ENCODE measurements around the gene LTBP4.
"Not testable (repeated sequence)": the region's sequence is repeated elsewhere in the genome, so short reads cannot be mapped to it uniquely, and the experiment has no call there.

Gene LTBP4

GRCh38 chr19:40571831-40572495 lies 29.2 kb upstream of the LTBP4 start:
- DNase-seq: no peak

DNA sequence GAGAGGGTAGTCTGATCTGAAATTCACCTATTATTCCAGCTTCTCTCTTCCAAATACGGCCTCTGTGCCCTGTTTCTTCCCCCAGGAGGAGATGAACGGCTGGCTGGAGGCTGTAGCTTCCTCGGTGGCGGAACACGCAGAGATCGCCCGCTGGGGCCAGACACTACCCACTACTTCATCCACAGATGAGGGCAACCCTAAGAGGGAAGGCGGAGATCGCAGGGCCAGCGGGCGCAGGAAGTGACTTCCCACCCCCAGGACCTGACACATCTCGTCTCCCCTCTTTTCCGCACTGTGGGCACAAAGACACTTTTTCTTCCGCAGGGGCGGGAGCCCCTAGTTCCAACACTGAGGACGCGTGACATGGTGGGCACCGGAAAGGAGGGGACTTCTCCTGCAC lies 25.8 kb upstream of the LTBP4 start:
- DNase-seq: no peak

- DNase-seq: no peak
These were observed 25.0 kb upstream of the LTBP4 start for GRCh38 chr19:40576151-40576584.

DNA sequence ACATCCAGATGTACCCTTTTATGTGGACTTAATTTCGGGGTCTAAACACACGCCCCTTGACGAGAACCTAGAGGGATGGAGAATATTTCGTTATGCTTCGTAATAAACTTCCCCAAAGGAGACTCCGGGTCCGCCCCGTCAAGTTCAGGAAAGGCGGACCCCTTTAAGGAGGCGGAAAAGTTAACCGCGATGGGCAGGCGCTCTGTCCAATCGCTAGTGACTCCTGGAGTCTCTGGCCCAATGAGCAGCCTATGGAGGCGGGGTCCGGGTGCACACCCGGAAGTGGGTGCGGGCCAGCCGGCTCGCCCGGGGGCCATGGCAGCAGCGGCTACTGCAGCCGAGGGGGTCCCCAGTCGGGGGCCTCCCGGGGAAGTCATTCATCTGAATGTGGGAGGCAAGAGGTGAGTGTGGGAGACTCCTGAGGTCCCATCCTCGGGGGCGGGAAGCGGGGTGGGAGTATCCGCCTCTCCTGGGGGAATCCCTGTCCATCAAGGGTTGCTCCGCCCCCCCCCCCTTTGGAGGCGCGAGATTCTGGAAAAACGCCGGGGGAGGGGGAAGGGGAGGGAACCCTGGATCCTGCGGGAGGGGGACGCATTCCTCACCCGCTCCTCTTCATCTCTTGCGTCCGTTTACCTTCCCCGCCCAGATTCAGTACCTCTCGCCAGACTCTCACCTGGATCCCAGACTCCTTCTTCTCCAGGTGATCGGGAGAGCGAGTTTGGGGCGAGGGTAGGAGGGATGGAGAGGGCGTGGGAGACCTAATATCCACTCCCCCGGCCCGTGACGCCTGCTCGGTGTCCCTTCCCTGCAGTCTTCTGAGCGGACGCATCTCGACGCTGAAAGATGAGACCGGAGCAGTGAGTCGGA lies 24.4 kb upstream of the LTBP4 start, which contains the start of gene SHKBP1:
Gene SHKBP1, plus strand, starts transcription at position 289 of the 867 bp plus-strand sequence. Its CDS starts 27 bp downstream, at position 316.
- DNase-seq: peak; percentile 90

GRCh38 chr19:40578442-40578908 lies 22.7 kb upstream of the LTBP4 start:
- DNase-seq: no peak

DNA sequence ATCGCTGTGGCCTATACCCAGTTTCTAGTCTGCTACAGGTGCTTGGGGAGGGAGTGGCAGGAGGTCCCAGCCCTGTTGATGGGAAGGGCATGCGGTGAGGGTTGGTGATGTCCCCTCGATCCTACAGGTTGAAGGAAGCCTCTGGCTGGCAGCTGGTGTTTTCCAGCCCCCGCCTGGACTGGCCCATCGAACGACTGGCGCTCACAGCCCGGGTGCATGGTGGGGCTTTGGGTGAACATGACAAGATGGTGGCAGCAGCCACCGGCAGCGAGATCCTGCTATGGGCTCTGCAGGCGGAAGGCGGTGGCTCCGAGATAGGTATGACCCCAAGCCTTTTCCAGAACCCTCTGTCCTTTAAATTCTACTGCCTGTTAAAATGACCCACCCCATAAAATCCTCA lies 20.6 kb upstream of the LTBP4 start:
- DNase-seq: no peak

DNA sequence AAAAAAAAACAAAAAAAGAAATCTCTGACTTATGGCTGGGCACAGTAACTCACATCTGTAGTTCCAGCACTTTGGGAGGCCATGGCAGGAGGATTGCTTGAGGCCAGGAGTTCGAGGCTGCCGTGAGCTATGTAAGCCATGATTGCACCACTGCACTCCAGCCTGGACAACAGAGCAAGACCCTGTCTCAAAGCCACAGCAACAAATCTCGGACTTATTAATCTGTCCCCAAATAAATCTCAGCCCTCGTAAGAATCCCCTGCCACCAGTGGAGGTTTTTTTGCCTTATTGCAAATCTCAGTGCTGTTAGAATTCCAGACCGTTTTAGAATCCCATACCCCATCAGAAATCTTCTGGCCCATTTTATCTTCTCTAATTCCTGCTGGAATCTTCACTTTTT lies 19.6 kb upstream of the LTBP4 start:
- DNase-seq: no peak

- no peak for DNase-seq
These were observed 18.7 kb upstream of the LTBP4 start for GRCh38 chr19:40582467-40582866.

DNA sequence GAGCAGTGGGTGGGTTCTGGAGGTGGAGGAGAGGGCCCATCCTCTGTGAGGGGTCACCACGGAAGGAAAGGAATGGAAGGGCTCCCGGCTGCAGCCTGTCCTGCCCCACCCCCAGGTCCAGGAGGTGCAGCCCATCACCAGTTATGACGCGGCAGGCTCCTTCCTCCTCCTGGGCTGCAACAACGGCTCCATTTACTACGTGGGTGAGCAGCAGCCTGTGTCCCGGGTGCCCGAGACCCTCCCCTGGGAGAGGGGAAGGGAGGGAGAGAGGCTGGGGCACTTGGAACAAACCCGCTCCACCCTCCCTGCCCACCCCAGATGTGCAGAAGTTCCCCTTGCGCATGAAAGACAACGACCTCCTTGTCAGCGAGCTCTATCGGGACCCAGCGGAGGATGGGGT lies 17.9 kb upstream of the LTBP4 start:
- DNase-seq: no peak

DNA sequence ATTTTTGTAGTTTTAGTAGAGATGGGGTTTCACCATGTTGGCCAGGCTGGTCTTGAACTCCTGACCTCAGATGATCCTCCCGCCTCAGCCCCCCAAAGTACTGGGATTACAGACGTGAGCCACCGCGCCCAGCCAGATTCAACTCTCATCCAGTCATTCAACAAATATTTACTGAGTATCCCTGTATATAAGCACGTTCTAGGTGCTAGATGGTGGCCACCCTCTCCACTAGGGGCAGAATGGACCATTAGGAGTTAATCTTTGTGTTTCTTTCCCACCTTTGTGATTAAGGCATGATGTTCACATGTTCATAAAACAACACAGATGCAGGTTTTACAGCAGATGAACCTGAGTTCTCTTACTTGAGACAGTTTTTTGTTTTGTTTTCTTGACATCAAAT lies 17.2 kb upstream of the LTBP4 start:
- DNase-seq: no peak

- no peak for DNase-seq
These were observed 15.8 kb upstream of the LTBP4 start for GRCh38 chr19:40585241-40585981.

DNA sequence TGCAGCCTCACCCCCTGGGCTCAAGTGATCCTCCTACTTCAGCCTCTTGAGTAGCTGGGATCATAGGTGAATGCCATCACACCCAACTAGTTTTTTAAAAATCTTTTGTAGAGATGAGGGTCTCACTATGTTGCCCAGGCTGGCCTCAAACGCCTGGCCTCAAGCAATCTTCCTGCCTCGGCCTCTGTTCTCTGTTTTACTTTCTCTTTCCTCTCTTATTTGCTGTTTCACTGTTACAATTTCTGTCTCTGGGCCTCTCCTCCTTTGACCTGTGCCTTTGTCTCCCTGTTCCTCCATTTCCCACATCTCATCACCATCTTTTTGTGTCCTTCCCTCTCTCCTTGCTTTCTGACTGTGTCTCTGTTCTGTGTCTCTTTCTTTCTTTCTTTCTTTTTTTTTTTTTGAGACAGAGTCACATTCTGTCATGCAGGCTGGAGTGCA lies 15.2 kb upstream of the LTBP4 start:
- DNase-seq: no peak

- DNase-seq: no peak
These were observed 14.6 kb upstream of the LTBP4 start for GRCh38 chr19:40586611-40587010.

DNA sequence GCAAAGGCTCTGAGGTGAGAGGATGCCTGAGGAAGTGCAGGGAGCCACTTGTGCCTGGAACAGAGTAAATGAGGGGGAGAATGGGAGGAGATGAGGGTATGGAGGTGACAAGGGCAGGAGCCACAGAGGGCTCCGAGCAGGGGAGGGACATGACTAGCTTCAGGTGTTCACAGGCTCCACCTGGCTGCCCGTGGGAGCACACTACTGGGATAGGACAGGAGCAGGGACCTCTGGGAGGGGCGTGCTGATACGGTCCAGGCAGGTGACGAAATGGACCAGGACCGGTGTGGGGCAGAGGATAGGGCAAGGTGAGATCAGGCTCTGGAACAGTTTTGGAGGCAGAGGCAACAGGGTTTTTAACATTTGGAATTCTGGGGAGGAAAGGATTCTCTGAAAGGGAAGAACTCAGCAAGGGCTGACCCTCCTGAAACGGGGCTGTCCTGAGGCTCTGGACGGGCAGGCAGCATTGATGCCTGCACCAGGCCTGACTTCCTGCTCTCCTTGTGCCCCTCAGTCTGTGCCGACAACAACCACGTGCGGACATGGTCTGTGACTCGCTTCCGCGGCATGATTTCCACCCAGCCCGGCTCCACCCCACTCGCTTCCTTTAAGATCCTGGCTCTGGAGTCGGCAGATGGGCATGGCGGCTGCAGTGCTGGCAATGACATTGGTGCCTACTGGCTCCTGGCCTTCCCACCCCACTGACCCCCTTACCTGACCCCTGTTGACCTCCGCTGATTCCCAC lies 12.9 kb upstream of the LTBP4 start:
- DNase-seq: no peak

DNA sequence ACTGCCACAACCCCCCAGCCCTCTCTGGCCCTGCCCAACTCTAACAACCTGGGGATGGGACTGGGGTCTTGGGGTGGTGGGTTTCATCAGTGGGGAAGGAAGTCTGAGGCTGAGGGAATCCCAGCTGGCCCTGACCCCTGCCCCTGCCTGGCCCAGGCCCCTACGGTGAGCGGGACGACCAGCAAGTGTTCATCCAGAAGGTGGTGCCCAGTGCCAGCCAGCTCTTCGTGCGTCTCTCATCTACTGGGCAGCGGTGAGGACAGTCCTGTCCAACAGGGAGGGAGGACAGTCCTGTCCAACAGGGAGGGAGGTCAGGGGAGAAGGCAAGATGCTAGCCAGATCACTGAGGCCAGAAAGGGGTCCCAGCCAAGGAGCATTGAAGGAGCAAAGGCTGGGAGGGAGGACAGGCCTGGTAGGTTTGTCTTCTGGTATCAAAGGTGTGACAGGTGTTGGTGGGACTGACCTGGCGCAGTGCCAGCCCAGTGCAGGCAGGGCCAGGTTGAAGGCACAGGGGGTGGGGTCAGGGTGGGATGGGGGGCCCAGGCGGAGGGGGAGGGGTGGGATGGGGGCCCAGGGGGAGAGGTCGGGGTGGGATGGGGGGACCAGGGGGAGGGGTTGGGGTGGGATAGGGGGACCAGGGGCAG lies 12.1 kb upstream of the LTBP4 start:
- no peak for DNase-seq

DNA sequence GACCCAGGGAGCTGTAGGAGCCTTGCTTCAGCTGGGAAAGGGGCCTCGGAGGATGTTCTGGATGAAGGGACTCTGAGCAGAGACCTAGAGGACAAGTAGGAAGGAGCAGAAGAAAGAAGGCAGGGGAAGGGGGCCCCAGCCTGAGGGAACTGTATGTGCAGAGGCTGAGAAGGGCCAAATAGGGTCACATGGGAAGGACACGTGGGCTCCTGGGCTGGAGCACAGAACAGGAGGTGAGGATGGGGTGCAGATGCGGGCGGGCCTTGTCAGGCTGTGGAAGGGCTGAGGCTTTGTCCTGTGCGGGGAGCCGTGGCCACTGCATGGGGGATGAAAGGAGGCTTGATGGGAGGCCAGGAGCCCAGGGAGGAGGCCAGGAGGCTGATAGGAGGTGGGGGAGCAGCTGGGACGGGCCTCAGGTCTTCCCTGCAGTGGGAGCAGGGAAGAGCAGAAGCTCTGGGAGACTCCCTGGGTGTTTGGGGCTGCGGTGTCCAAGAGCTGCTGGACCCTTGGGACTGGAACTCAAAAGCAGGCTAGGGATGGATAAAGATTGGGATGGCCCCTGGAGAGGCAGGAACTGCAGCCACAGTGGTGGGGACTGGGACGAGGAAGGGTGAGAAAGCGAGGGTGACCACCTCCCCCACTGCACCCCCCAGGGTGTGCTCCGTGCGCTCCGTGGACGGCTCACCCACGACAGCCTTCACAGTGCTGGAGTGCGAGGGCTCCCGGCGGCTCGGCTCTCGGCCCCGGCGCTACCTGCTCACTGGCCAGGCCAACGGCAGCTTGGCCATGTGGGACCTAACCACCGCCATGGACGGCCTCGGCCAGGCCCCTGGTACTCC lies 11.4 kb upstream of the LTBP4 start:
- no peak for DNase-seq

DNA sequence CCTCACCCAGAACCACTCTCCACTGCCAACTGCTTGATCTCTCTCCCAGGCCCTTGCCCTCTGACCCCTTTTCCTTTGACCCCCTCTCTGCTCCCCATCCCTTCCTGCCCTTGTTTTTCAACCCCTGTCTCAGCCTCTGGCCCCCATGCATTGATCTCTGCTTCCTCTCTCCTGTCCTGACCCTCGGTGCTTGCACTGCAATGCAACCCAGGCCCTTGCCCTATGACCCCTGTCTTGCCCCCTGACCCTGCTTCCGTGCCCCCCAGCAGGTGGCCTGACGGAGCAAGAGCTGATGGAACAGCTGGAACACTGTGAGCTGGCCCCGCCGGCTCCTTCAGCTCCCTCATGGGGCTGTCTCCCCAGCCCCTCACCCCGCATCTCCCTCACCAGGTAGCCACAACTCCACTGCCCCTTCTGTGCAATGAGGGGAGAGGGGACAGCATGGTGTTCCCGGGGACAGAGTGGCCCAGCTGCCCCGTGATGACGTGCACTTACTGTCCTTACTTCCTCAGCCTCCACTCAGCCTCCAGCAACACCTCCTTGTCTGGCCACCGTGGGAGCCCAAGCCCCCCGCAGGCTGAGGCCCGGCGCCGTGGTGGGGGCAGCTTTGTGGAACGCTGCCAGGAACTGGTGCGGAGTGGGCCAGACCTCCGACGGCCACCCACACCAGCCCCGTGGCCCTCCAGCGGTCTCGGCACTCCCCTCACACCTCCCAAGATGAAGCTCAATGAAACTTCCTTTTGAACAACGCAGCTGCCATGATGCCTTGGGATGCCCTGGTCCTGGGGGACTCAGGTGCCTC lies 10.5 kb upstream of the LTBP4 start:
- DNase-seq: no peak

- not testable (repeated sequence) for DNase-seq
These were observed 9.4 kb upstream of the LTBP4 start for GRCh38 chr19:40591724-40592123.

DNA sequence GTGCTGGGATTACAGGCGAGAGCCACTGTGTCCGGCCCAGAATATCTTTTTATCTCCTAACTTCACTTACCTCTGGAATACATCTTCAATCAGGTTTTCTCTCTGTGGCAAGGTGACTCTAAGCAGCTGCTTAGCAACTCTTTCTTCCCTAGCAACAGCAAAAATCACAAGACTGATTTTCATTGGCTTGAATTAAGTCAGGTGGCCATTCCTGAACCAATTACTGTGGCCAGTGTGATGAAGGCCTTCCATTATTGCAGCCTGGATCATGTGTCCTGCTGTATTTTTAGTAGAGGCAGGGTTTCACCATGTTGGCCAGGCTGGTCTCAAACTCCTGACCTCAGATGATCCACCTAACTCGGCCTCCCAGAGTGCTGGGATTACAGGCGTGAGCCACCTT lies 9.0 kb upstream of the LTBP4 start:
- DNase-seq: no peak

DNA sequence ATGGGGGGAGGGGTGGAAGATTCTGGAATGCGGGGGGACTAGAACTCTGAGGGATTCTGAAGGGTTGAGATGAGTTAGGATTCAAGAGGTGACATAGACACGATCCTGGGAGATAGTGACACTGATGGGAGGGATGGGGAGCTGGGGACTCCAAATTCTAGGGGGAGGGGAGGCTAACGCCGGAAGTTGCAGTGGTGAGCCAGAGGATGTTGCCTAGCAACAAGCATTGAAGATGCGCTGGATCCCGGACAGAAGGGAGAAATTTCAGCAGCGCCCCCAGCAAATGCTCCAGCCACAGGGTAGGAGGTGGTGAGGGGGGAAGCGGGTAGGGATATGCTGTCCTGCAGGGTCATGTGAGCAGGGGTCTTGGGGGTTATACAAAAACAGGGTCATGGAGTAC lies 6.9 kb upstream of the LTBP4 start:
- no peak for DNase-seq

Data from right kidney (tissue), 1 donor.